IMR-90 (cell line): ENCODE data around the gene PPP1R15A. TPM values are rescaled to one million over a fixed set of nuclear protein-coding genes. Genes with fewer than 3 reads are reported as not detected.
A peak's percentile ranks its signal among the peaks of the same experiment; 100 is the strongest.

ENCODE experiments used
- ATAC-seq: fragments of 200-7000 bp; cut with Tn5 transposase; 2 replicates; pipeline ENCODE4 v1.9.1; 2020; ENCODE audit warnings: low read depth, mild to moderate bottlenecking, moderate library complexity
- BruUV-seq: library from RNA; stranded (reverse); fragments of 400-500 nt; replicated peaks from 2 replicates; lab custom pipeline; 2021; lab: Mats Ljungman, UMichigan
- CTCF ChIA-PET: fragments of 300-600 bp; formaldehyde crosslinking; extraction: SDS; loops from one replicate; lab custom pipeline; 2021; ENCODE audit warnings: antibody characterized with exemption; lab: Yijun Ruan, JAX
- POLR2A ChIA-PET: fragments of 300-600 bp; sonication (Branson Sonifier 250); formaldehyde crosslinking; loops from one replicate; lab custom pipeline; 2022; ENCODE audit warnings: antibody characterized with exemption; ENCODE audit not compliant: unreplicated experiment; lab: Charles Lee
- DNase-seq: peaks from one replicate; pipeline ENCODE4 v3.0.0; 2013
- H2AFZ ChIP-seq: replicated peaks from 2 replicates; pipeline ENCODE3; 2013; ENCODE audit warnings: low read length, mild to moderate bottlenecking; ENCODE audit not compliant: poor library complexity
- H2AK5ac ChIP-seq: 2 replicates; pipeline ENCODE4 v1.6.1; 2013; ENCODE audit warnings: low read depth, low read length, inconsistent platforms
- H2AK9ac ChIP-seq: replicated peaks from 2 replicates; pipeline ENCODE3; 2013; ENCODE audit warnings: mild to moderate bottlenecking, low read depth, low read length, moderate library complexity; ENCODE audit not compliant: poor library complexity
- H2BK120ac ChIP-seq: 2 replicates; pipeline ENCODE4 v1.6.1; 2013; ENCODE audit warnings: low read depth, low read length, inconsistent platforms
- H2BK15ac ChIP-seq: 3 replicates; pipeline ENCODE4 v1.6.1; 2013; ENCODE audit warnings: low read depth, low read length, inconsistent platforms
- H2BK20ac ChIP-seq: 2 replicates; pipeline ENCODE4 v1.6.1; 2013; ENCODE audit warnings: low read depth, mild to moderate bottlenecking, inconsistent platforms, low read length, moderate library complexity
- H2BK5ac ChIP-seq: 2 replicates; pipeline ENCODE4 v1.6.1; 2013; ENCODE audit warnings: mild to moderate bottlenecking, low read depth, low read length, inconsistent platforms; ENCODE audit not compliant: poor library complexity, severe bottlenecking
- H3K14ac ChIP-seq: replicated peaks from 2 replicates; pipeline ENCODE4 v1.6.1; 2013; ENCODE audit warnings: low read depth, low read length, inconsistent platforms
- H3K18ac ChIP-seq: 2 replicates; pipeline ENCODE4 v1.6.1; 2013; ENCODE audit warnings: low read depth, low read length, control low read depth
- H3K23ac ChIP-seq: 2 replicates; pipeline ENCODE4 v1.6.1; 2013; ENCODE audit warnings: low read depth, low read length, inconsistent platforms
- H3K27ac ChIP-seq: 2 replicates; pipeline ENCODE4 v1.5.1; 2013; ENCODE audit warnings: mild to moderate bottlenecking, control low read depth, low read length; ENCODE audit not compliant: insufficient read depth
- H3K27me3 ChIP-seq: 2 replicates; pipeline ENCODE4 v1.6.1; 2013; ENCODE audit warnings: low read length; ENCODE audit not compliant: control insufficient read depth, insufficient read depth
- H3K36me3 ChIP-seq: 2 replicates; pipeline ENCODE4 v1.6.1; 2013; ENCODE audit warnings: low read length, mixed read lengths; ENCODE audit not compliant: control insufficient read depth, insufficient read depth
- H3K4ac ChIP-seq: 2 replicates; pipeline ENCODE4 v1.6.1; 2013; ENCODE audit warnings: low read depth, low read length, inconsistent platforms
- H3K4me1 ChIP-seq: 2 replicates; pipeline ENCODE4 v1.6.1; 2013; ENCODE audit warnings: low read length, mixed read lengths; ENCODE audit not compliant: control insufficient read depth, insufficient read depth
- H3K4me2 ChIP-seq: 2 replicates; pipeline ENCODE4 v1.6.1; 2013; ENCODE audit warnings: low read depth, mild to moderate bottlenecking, control low read depth, low read length, moderate library complexity
- H3K4me3 ChIP-seq: 2 replicates; pipeline ENCODE4 v1.5.1; 2013; ENCODE audit warnings: low read depth, mild to moderate bottlenecking, control low read depth, low read length, moderate library complexity; ENCODE audit not compliant: insufficient read depth
- H3K56ac ChIP-seq: 2 replicates; pipeline ENCODE4 v1.6.1; 2013; ENCODE audit warnings: low read length, inconsistent platforms; ENCODE audit not compliant: insufficient read depth; ENCODE audit errors: extremely low read depth
- H3K79me1 ChIP-seq, 2 experiments: 2 replicates each; pipeline ENCODE4 v1.6.1; 2013; ENCODE audit warnings: low read length in 2 of 2, inconsistent platforms in 1 of 2, low read depth in 1 of 2
- H3K9ac ChIP-seq: 2 replicates; pipeline ENCODE4 v1.6.1; 2013; ENCODE audit warnings: low read depth, low read length, control low read depth
- H3K9me1 ChIP-seq: 2 replicates; pipeline ENCODE4 v1.6.1; 2013; ENCODE audit warnings: low read length, inconsistent platforms; ENCODE audit not compliant: insufficient read depth
- H3K9me3 ChIP-seq: 2 replicates; pipeline ENCODE4 v1.6.1; 2013; ENCODE audit warnings: low read length; ENCODE audit not compliant: control insufficient read depth, insufficient read depth
- H4K20me1 ChIP-seq: 2 replicates; pipeline ENCODE4 v1.6.1; 2013; ENCODE audit warnings: low read length, inconsistent platforms; ENCODE audit not compliant: insufficient read depth
- H4K5ac ChIP-seq: 2 replicates; pipeline ENCODE4 v1.6.1; 2013; ENCODE audit warnings: mild to moderate bottlenecking, low read depth, low read length, control low read depth
- H4K8ac ChIP-seq, 2 experiments: 2 replicates each; pipeline ENCODE4 v1.6.1; 2013; ENCODE audit warnings: low read depth in 2 of 2, low read length in 2 of 2, control low read depth in 1 of 2, inconsistent platforms in 1 of 2
- H4K91ac ChIP-seq: 2 replicates; pipeline ENCODE4 v1.6.1; 2013; ENCODE audit warnings: low read depth, low read length, inconsistent platforms; ENCODE audit not compliant: insufficient read depth
- BHLHE40 ChIP-seq: fragments of 150-350 bp; IDR thresholded peaks from 2 replicates; pipeline ENCODE4 v1.6.1; 2016; ENCODE audit warnings: mild to moderate bottlenecking, low read depth, low read length
- CEBPB ChIP-seq: IDR thresholded peaks from 2 replicates; pipeline ENCODE4 v1.6.1; 2012; ENCODE audit warnings: low read depth, low read length, improper control_type of control experiment
- CHD1 ChIP-seq: IDR thresholded peaks from 2 replicates; pipeline ENCODE4 v1.6.1; 2012; ENCODE audit warnings: low read depth, low read length, improper control_type of control experiment
- FOS ChIP-seq: fragments of 150-350 bp; IDR thresholded peaks from 2 replicates; pipeline ENCODE4 v1.6.1; 2016; ENCODE audit warnings: low read depth, low read length
- MAFK ChIP-seq: IDR thresholded peaks from 2 replicates; pipeline ENCODE4 v1.6.1; 2012; ENCODE audit warnings: low read depth, low read length, improper control_type of control experiment
- MAZ ChIP-seq: IDR thresholded peaks from 2 replicates; pipeline ENCODE4 v1.6.1; 2012; ENCODE audit warnings: low read depth, mild to moderate bottlenecking, low read length, improper control_type of control experiment, moderate library complexity, borderline replicate concordance
- NFE2L2 ChIP-seq: fragments of 150-350 bp; IDR thresholded peaks from 2 replicates; pipeline ENCODE4 v1.6.1; 2016; ENCODE audit warnings: low read depth, mild to moderate bottlenecking, low read length
- POLR2A ChIP-seq: IDR thresholded peaks from 2 replicates; pipeline ENCODE4 v1.6.1; 2012; ENCODE audit warnings: mild to moderate bottlenecking, low read depth, low read length
- RAD21 ChIP-seq: IDR thresholded peaks from 2 replicates; pipeline ENCODE4 v1.6.1; 2012; ENCODE audit warnings: low read length, improper control_type of control experiment
- RCOR1 ChIP-seq: IDR thresholded peaks from 2 replicates; pipeline ENCODE4 v1.6.1; 2012; ENCODE audit warnings: mild to moderate bottlenecking, low read length, improper control_type of control experiment; ENCODE audit not compliant: insufficient replicate concordance
- SMC3 ChIP-seq: fragments of 150-350 bp; IDR thresholded peaks from 2 replicates; pipeline ENCODE4 v1.6.1; 2016; ENCODE audit warnings: low read depth, mild to moderate bottlenecking, antibody characterized with exemption, low read length, moderate library complexity
- WGBS, 2 experiments: methylation state at CpG; one replicate each; pipeline versions ENCODE4 v1.1.5 to v1.1.7; 2013; ENCODE audit warnings: missing lambda C conversion rate in 2 of 2; ENCODE audit not compliant: insufficient read length in 1 of 2; ENCODE audit errors: extremely low coverage in 2 of 2; 5-methylcytosine and 5-hydroxymethylcytosine counted together
- dilution Hi-C: fragments of 300-500 bp; cut with HindIII; formaldehyde crosslinking; loops from one replicate; pipeline ENCODE4 v1.14.3; 2018; ENCODE audit warnings: low sequenced_read_pairs; ENCODE audit not compliant: unreplicated experiment
- in situ Hi-C: fragments of 300-500 bp; cut with MboI; formaldehyde crosslinking; loops from 3 replicates; pipeline ENCODE4 v1.14.3; 2019; ENCODE audit warnings: low sequenced_read_pairs, inconsistent platforms, mixed read lengths
- intact Hi-C: fragments of 100-400 bp; cut with micrococcal nuclease; formaldehyde crosslinking; loops from 2 replicates; pipeline ENCODE4 v1.10.0; 2022
- polyA plus RNA-seq, 3 experiments: library from polyadenylated mRNA; depleted of rRNA; stranded (reverse); fragments of >200 nt; gene quantifications; 2 replicates each; pipeline ENCODE4 v1.2.3, GENCODE V29; 2012; ENCODE audit warnings: low replicate concordance in 1 of 3
- total RNA-seq: library from RNA; depleted of rRNA; stranded (reverse); fragments of >200 nt; gene quantifications from 2 replicates; pipeline ENCODE4 v1.2.3, GENCODE V29; 2012
- TF ChIP-seq, protein P1 (sequence below): fragments of 150-350 bp; IDR thresholded peaks from 2 replicates; pipeline ENCODE4 v1.6.1; 2017; ENCODE audit warnings: mild to moderate bottlenecking, antibody characterized with exemption, low read length, low read depth
- TF ChIP-seq, protein P2 (sequence below): fragments of 150-350 bp; IDR thresholded peaks from 2 replicates; pipeline ENCODE4 v1.6.1; 2016; ENCODE audit warnings: low read depth, mild to moderate bottlenecking, low read length, moderate library complexity, borderline replicate concordance

The PPP1R15A gene
- total and polyA plus RNA-seq, 2 of the 4 experiments (the other 2 are of a cell fraction) = 26.7 to 87.7 TPM

GRCh38 chr19:48835734-48836088 lies 36.5 kb upstream of the PPP1R15A start (continued):
- no peak for TF ChIP-seq CEBPB

GRCh38 chr19:48836089-48837017 lies 35.9 kb upstream of the PPP1R15A start, which contains the start of gene HSD17B14:
HSD17B14 (minus strand) TSS chr19:48836491; CDS start chr19:48836411, 80 bp downstream.
- Histone ChIP-seq H3K9me1 (no peaks in the 10 kb centered on the region), H3K27ac (peak within 1 kb of the TSS; percentile 12; the same call in 1 of the 2 replicates), H4K20me1 (no peaks in the 10 kb centered on the region), H4K5ac (peak within 1 kb of the TSS; percentile 81), H2BK120ac (peak within 1 kb of the TSS; percentile 57; the same call in 1 of the 2 replicates), H3K9ac (0 out of 2 replicates have a peak within 1 kb of the TSS, but pooled peaks have one; percentile 2), H2BK20ac (peak within 1 kb of the TSS; percentile 71; the same call in 1 of the 2 replicates), H3K23ac (peak within 1 kb of the TSS; percentile 73; the same call in 1 of the 2 replicates), H2BK5ac (peak within 1 kb of the TSS; percentile 45), H3K4me2 (peak within 1 kb of the TSS; percentile 86), H3K36me3 (peaks cover 9% of the 10 kb centered on the region), H2BK15ac (no peak within 1 kb of the TSS), H3K4me3 (peak within 1 kb of the TSS; percentile 25), H3K79me1 (0 out of 4 replicates have a peak, but pooled peaks cover 0 to 4% of the 10 kb centered on the region in 2 experiments), H3K9me3 (no peaks in the 10 kb centered on the region), H2AK9ac (peak within 1 kb of the TSS; percentile 89), H2AK5ac (no peak within 1 kb of the TSS), H3K18ac (peak within 1 kb of the TSS; percentile 19; the same call in 1 of the 2 replicates), H3K27me3 (no peaks in the 10 kb centered on the region), H4K8ac (peak within 1 kb of the TSS in 1 of 2 experiments; percentile 87; a peak in 1 of 4 replicates), H3K56ac (no peak within 1 kb of the TSS), H4K91ac (0 out of 2 replicates have a peak within 1 kb of the TSS, but pooled peaks have one; percentile 42), H2AFZ (peak within 1 kb of the TSS; percentile 81), H3K4me1 (peaks cover 12% of the 10 kb centered on the region), H3K4ac (peak within 1 kb of the TSS; percentile 88), H3K14ac (peak within 1 kb of the TSS; percentile 90)
- DNase-seq = no peak
- BruUV-seq = no TSS peak
- ChIA-PET POLR2A (no interaction called here), CTCF (interaction anchor here (1.0 to 2.0 kb wide), 4 partner anchors 25 to 155 kb away, joined by 3 to 14 read pairs (median 6); partner anchors contain the start of gene BCAT2)
- WGBS, 2 experiments = 21% methylated on average over 27 of the region's 35 CpGs; no CpG with 5 or more reads in 1 of the 2 experiments
- intact Hi-C loops (loop anchor here (1.0 kb wide), 1 partner anchor 41 kb away; no protein-coding TSS in a partner anchor), dilution Hi-C loops (no loop called here), in situ Hi-C loops (loop anchor here (5.0 to 10.0 kb wide), 2 partner anchors 44 to 192 kb away; partner anchors contain the start of gene CA11)
- TF ChIP-seq MAFK = no peak
- TF ChIP-seq, protein P1, sequence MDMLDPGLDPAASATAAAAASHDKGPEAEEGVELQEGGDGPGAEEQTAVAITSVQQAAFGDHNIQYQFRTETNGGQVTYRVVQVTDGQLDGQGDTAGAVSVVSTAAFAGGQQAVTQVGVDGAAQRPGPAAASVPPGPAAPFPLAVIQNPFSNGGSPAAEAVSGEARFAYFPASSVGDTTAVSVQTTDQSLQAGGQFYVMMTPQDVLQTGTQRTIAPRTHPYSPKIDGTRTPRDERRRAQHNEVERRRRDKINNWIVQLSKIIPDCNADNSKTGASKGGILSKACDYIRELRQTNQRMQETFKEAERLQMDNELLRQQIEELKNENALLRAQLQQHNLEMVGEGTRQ = no peak
- TF ChIP-seq MAZ = no peak
- no peak for TF ChIP-seq SMC3
- no peak for TF ChIP-seq FOS
- TF ChIP-seq CHD1 = no peak
- no peak for TF ChIP-seq POLR2A
- no peak for TF ChIP-seq NFE2L2
- no peak for TF ChIP-seq CEBPB
- TF ChIP-seq RCOR1 = no peak
- no peak for TF ChIP-seq RAD21
- TF ChIP-seq, protein P2, sequence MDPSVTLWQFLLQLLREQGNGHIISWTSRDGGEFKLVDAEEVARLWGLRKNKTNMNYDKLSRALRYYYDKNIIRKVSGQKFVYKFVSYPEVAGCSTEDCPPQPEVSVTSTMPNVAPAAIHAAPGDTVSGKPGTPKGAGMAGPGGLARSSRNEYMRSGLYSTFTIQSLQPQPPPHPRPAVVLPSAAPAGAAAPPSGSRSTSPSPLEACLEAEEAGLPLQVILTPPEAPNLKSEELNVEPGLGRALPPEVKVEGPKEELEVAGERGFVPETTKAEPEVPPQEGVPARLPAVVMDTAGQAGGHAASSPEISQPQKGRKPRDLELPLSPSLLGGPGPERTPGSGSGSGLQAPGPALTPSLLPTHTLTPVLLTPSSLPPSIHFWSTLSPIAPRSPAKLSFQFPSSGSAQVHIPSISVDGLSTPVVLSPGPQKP = no peak
- no peak for TF ChIP-seq BHLHE40
- peak; percentile 31 for ATAC-seq
